NT2/D1 (cell line): ENCODE data around the gene EFS.

Experiments
- SUZ12 ChIP-seq: IDR thresholded peaks from 2 replicates; pipeline ENCODE4 v1.6.1; 2011; ENCODE audit not compliant: insufficient read length, insufficient read depth; ENCODE audit errors: extremely low read depth
- YY1 ChIP-seq: IDR thresholded peaks from 2 replicates; pipeline ENCODE4 v1.6.1; 2011; ENCODE audit not compliant: insufficient read length, insufficient read depth
- ZNF274 ChIP-seq: IDR thresholded peaks from 2 replicates; pipeline ENCODE4 v1.6.1; 2011; ENCODE audit warnings: mild to moderate bottlenecking, low read depth, low read length

- TF ChIP-seq ZNF274 = no peak
- TF ChIP-seq YY1 = no peak
- no peak for TF ChIP-seq SUZ12
Observed at GRCh38 chr14:23335623-23336022, 29.3 kb downstream of the EFS start.
